Measurements from ENCODE around the gene ACSL1.
A peak's percentile ranks its signal among the peaks of the same experiment; 100 is the strongest.

ACSL1 gene

DNA sequence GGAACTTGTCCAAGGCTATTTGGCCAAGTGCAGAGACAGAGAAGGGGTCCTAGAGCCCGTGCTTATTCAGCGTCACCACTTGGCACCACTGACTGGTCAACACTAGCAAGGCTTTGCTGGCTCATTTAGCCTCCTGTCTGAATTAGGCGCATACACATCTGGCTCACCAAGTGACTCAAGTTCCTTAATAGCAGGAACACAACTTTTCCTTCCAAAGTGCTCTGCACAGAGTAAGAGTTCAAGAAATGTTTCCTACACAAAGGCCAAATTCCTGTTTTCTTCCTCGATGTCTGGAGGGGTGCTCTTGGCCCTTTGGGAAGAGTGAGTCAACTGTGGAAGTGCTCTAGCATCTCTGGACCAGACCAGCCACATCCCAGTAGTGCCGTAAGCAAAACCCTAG lies 65.1 kb downstream of the ACSL1 start:
- TF ChIP-seq, protein P1, sequence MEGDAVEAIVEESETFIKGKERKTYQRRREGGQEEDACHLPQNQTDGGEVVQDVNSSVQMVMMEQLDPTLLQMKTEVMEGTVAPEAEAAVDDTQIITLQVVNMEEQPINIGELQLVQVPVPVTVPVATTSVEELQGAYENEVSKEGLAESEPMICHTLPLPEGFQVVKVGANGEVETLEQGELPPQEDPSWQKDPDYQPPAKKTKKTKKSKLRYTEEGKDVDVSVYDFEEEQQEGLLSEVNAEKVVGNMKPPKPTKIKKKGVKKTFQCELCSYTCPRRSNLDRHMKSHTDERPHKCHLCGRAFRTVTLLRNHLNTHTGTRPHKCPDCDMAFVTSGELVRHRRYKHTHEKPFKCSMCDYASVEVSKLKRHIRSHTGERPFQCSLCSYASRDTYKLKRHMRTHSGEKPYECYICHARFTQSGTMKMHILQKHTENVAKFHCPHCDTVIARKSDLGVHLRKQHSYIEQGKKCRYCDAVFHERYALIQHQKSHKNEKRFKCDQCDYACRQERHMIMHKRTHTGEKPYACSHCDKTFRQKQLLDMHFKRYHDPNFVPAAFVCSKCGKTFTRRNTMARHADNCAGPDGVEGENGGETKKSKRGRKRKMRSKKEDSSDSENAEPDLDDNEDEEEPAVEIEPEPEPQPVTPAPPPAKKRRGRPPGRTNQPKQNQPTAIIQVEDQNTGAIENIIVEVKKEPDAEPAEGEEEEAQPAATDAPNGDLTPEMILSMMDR (conservative IDR thresholded peaks at IDR 0.05; ENCODE audit: low read depth) = no peak
- CTCF ChIA-PET = no interaction called here
- POLR2A ChIA-PET (ENCODE audit: low non-redundant PET) = no interaction called here
- H3K27ac ChIP-seq = no peak overlapping the region
- DNase-seq (ENCODE audit: low spot score) = no peak

DNA sequence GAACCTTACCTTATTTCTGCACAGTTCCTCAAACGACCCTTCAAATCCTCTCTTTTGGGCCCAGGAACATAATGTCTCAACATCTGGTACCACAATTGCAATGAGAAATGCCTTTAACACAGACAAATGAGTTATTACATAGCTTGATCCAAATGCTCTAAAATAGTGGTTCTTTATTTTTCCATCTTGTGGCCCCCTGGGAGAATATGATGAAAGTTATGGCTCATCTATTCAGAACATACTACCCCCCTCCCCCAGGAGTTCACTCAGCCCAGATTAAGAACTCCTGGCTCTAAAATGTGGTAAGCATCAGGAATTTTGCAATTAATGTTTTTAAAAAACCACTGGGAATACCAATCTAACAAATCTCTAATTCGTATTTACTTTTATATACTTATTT lies 68.0 kb downstream of the ACSL1 start:
- no peak overlapping the region for H3K27ac ChIP-seq
- DNase-seq (ENCODE audit: low spot score) = no peak
- TF ChIP-seq, protein P1 (conservative IDR thresholded peaks at IDR 0.05; ENCODE audit: low read depth) = no peak
- POLR2A ChIA-PET (ENCODE audit: low non-redundant PET) = no interaction called here
- CTCF ChIA-PET = no interaction called here

DNA sequence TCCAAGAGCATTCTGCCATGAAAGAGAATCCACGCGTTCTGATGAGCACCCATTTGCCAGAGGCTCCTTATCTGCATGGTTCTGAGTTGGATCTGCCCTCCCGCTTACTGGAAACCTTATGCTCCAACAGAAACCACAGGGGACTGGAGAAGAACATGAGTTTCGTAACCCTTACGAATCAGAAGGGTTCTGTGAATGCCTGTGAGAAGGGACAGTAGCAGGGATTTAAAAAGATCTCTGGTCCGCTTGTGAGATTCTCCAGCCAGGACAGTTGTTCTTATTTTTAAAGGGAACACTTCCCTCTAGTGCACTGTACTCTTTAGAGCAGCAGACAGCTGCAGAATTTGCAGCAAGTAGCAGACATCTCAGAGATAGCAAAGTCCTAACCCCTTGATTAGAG lies 69.4 kb downstream of the ACSL1 start:
- DNase-seq (ENCODE audit: low spot score) = no peak
- ChIA-PET POLR2A (ENCODE audit: low non-redundant PET) (no interaction called here), CTCF (interaction anchor here (0.7 kb wide), 1 partner anchor 878 kb away, joined by 3 read pairs; no protein-coding TSS in a partner anchor)
- TF ChIP-seq, protein P1 (conservative IDR thresholded peaks at IDR 0.05; ENCODE audit: low read depth) = no peak
- H3K27ac ChIP-seq = no peak overlapping the region

DNA sequence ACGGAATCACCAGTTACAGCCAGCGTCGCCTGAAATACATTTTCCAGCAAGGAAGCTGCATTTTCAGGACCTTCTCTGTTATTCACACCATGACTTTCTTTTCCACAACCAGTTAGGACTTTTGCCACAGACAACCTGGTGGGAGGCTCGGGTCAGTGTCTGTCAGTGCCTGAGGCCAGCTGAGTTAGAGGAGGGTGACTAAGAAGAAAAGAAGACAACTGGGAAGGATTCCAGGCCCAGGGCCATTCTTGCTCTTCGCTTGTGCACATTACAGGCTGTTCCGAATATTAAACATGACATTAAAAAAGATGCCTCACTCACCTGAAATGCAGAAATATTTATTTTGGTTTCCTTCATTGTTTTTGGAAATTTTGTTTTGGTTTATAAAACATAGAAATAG lies 70.5 kb downstream of the ACSL1 start:
- POLR2A ChIA-PET (ENCODE audit: low non-redundant PET) = no interaction called here
- no peak overlapping the region; the same call in 1 of the 2 replicates for H3K27ac ChIP-seq
- TF ChIP-seq, protein P1 (conservative IDR thresholded peaks at IDR 0.05; ENCODE audit: low read depth) = no peak
- DNase-seq (ENCODE audit: low spot score) = peak; percentile 77
- CTCF ChIA-PET = interaction anchor here (0.6 to 1.1 kb wide), 3 partner anchors 9 to 341 kb away, joined by 3 to 6 read pairs (median 6); no protein-coding TSS in a partner anchor

DNA sequence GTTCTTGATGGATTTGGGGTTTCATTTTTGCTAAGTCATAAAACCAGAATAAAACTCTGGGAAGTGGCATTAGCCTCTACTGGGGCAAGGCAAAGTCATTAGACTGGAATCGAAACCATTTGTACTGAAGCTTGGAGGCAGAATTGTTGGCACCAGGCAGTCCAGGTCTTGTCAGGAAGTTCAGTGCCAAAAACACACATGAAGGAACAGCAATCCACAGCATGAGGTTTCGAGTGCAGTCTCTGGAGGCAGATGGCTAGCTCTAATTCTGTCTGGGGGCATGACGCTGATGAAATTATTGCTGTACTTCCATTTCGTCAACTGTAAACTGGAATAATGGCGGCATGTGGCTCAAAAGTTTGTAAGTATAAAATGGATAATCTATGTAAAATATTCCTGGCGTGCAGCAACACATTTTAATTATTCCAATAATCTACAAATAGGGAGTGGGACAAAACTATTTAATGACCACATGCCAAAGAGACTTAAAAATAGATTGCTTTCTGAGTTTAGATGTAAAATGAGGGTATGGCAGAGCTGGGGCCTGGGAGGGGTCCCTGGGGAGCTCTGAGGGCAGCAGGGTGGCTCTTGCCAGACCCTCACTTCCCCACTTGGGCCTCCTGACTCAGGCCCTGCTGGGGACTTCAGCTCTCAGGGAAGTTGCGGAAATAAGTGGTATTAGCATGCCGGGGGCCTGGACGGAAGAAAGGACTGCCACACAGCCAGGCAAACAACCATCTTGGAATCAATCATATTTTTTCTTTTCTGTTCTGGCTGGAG lies 73.1 kb downstream of the ACSL1 start:
- POLR2A ChIA-PET (ENCODE audit: low non-redundant PET) = interaction anchor here (0.5 kb wide), 1 partner anchor 125 kb away, joined by 3 read pairs; no protein-coding TSS in a partner anchor
- TF ChIP-seq, protein P1 (conservative IDR thresholded peaks at IDR 0.05; ENCODE audit: low read depth) = no peak
- CTCF ChIA-PET = interaction anchor here (0.6 kb wide), 1 partner anchor 293 kb away, joined by 3 read pairs; no protein-coding TSS in a partner anchor
- DNase-seq (ENCODE audit: low spot score) = no peak
- no peak overlapping the region for H3K27ac ChIP-seq

DNA sequence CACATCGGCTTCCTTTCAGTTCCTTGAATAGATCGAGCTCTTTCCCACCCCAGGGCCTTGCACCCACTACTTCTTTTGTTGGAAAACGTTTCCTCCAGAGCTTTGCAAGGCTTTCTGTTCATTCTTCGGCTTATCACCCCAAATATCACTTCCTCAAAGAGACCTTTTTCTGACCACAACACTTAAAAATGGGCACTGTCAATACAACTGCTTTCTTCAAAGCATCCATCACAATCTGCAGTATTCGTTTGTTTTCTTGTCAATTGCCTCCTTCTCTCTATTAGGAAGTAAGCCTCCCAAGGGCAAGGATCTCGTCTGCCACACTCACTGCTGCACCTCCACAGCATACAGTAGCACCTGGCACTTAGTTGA lies 74.2 kb downstream of the ACSL1 start:
- POLR2A ChIA-PET (ENCODE audit: low non-redundant PET) = no interaction called here
- TF ChIP-seq, protein P1 (conservative IDR thresholded peaks at IDR 0.05; ENCODE audit: low read depth) = no peak
- CTCF ChIA-PET = no interaction called here
- H3K27ac ChIP-seq = no peak overlapping the region
- DNase-seq (ENCODE audit: low spot score) = no peak
